Liver (tissue), 3 donors: ENCODE results near the gene RBM45.

ENCODE experiments used
- CTCF ChIP-seq: fragments of 150-350 bp; IDR thresholded peaks from 2 replicates; pipeline ENCODE4 v1.5.1; 2017; ENCODE audit warnings: improper control_type of control experiment, low read depth, low read length; ENCODE audit not compliant: missing input control
- SP1 ChIP-seq: IDR thresholded peaks from 2 replicates; pipeline ENCODE4 v1.6.1; 2018; ENCODE audit warnings: antibody characterized with exemption, mild to moderate bottlenecking
- donor health status: healthy.
- donor health status: healthy.

GRCh38 chr2:178101321-178102079 lies 10.7 kb upstream of the RBM45 start:
- TF ChIP-seq CTCF = no peak
- TF ChIP-seq SP1 = no peak
